Karpas-422 (cell line): Measurements from ENCODE around the gene ARPC1B. TPM values are rescaled to one million over a fixed set of nuclear protein-coding genes. Genes with fewer than 3 reads are reported as not detected.

ENCODE experiments used
- total RNA-seq: library from RNA; depleted of rRNA; stranded (reverse); fragments of >200 nt; shearing (Covaris generic); gene quantifications from 2 replicates; pipeline ENCODE4 v1.2.3, GENCODE V29; 2014; ENCODE audit warnings: low replicate concordance; rRNA removed

Gene ARPC1B
- total RNA-seq, 1 experiment from 2014 or later, result 146 TPM

Other genes with a start within 250 kb of the ARPC1B start
- 16.7 and 22.6 TPM in 2 replicates for gene SMURF1, start 230.6 kb upstream of the ARPC1B start, total RNA-seq
- gene KPNA7, start 166.6 kb upstream of the ARPC1B start, total RNA-seq, result not detected in 2 replicates
- not detected in 2 replicates for gene MYH16, start 101.9 kb upstream of the ARPC1B start, total RNA-seq
- 36.8 and 39.4 TPM in 2 replicates for gene ARPC1A, start 48.8 kb upstream of the ARPC1B start, total RNA-seq
- gene PDAP1, start 33.9 kb downstream of the ARPC1B start, total RNA-seq, result 14.2 and 43.0 TPM in 2 replicates
- 63.7 and 81.8 TPM in 2 replicates for gene BUD31, start 34.2 kb downstream of the ARPC1B start, total RNA-seq
- 2.5 and 7.6 TPM in 2 replicates for gene PTCD1, start 64.1 kb downstream of the ARPC1B start, total RNA-seq
- 48.7 and 63.6 TPM in 2 replicates for gene CPSF4, start 64.2 kb downstream of the ARPC1B start, total RNA-seq
- gene ATP5MF, start 91.4 kb downstream of the ARPC1B start, total RNA-seq, result 653 and 873 TPM in 2 replicates
- 29.0 and 33.0 TPM in 2 replicates for gene ZNF789, start 98.2 kb downstream of the ARPC1B start, total RNA-seq
- gene ZNF394, start 125.6 kb downstream of the ARPC1B start, total RNA-seq, result 40.4 and 40.8 TPM in 2 replicates
- 11.9 and 14.5 TPM in 2 replicates for gene ZKSCAN5, start 129.9 kb downstream of the ARPC1B start, total RNA-seq
- 3.7 and 6.5 TPM in 2 replicates for gene FAM200A, start 177.4 kb downstream of the ARPC1B start, total RNA-seq
- gene ZNF655, start 183.9 kb downstream of the ARPC1B start, total RNA-seq, result 169 TPM in 2 replicates
- gene TMEM225B, start 223.5 kb downstream of the ARPC1B start, total RNA-seq, result 1.6 TPM in 1 of 2 replicates, not detected in the other
- 12.3 and 22.1 TPM in 2 replicates for gene ZSCAN25, start 242.2 kb downstream of the ARPC1B start, total RNA-seq